Hepatocyte (in vitro differentiated cells): Measurements from ENCODE around the gene RNF7.

Source experiments
- EZH2 ChIP-seq: fragments of 200-600 bp; sonication (generic); IDR thresholded peaks from 2 replicates; pipeline ENCODE4 v1.6.1; 2016; ENCODE audit warnings: antibody characterized with exemption, mild to moderate bottlenecking, borderline replicate concordance
- EZH2phosphoT487 ChIP-seq: fragments of 200-600 bp; sonication (generic); IDR thresholded peaks from one replicate; pipeline ENCODE4 v1.6.1; 2018; ENCODE audit warnings: antibody characterized with exemption, mild to moderate bottlenecking, low read depth, moderate library complexity; ENCODE audit not compliant: unreplicated experiment, severe bottlenecking
- TF ChIP-seq, protein P1 (sequence below): fragments of 200-600 bp; sonication (generic); IDR thresholded peaks from 2 replicates; pipeline ENCODE4 v1.5.1; 2016; ENCODE audit warnings: antibody characterized with exemption, mild to moderate bottlenecking; ENCODE audit not compliant: poor library complexity

DNA sequence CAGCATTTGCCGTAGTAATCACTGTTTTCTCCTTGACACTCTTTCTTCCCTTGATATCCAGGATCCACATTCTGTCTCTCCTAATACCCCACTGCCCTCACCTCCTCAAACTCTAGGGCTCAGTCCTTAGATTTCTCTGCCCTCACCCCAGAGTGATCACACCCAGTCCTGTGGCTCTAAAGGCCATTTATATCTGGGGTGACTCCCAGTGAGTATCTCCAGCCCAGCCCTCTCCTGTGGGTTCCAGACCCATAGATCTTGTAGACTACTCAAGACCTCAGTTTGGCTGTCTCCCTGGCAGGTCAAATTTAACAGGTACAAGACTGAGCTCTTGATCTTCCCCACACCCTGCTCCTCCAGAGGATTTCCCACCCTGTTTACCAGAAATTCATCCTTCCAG lies 26.4 kb downstream of the RNF7 start:
- TF ChIP-seq, protein P1, sequence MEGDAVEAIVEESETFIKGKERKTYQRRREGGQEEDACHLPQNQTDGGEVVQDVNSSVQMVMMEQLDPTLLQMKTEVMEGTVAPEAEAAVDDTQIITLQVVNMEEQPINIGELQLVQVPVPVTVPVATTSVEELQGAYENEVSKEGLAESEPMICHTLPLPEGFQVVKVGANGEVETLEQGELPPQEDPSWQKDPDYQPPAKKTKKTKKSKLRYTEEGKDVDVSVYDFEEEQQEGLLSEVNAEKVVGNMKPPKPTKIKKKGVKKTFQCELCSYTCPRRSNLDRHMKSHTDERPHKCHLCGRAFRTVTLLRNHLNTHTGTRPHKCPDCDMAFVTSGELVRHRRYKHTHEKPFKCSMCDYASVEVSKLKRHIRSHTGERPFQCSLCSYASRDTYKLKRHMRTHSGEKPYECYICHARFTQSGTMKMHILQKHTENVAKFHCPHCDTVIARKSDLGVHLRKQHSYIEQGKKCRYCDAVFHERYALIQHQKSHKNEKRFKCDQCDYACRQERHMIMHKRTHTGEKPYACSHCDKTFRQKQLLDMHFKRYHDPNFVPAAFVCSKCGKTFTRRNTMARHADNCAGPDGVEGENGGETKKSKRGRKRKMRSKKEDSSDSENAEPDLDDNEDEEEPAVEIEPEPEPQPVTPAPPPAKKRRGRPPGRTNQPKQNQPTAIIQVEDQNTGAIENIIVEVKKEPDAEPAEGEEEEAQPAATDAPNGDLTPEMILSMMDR: no peak
- TF ChIP-seq EZH2: no peak
- TF ChIP-seq EZH2phosphoT487: no peak
